ENCODE data around the gene CD300LF. TPM values are rescaled to one million over a fixed set of nuclear protein-coding genes. Genes with fewer than 3 reads are reported as not detected.
A peak's percentile ranks its signal among the peaks of the same experiment; 100 is the strongest.

CD300LF gene
- total and polyA plus RNA-seq, 2 experiments from 2014 or later, result not detected

DNA sequence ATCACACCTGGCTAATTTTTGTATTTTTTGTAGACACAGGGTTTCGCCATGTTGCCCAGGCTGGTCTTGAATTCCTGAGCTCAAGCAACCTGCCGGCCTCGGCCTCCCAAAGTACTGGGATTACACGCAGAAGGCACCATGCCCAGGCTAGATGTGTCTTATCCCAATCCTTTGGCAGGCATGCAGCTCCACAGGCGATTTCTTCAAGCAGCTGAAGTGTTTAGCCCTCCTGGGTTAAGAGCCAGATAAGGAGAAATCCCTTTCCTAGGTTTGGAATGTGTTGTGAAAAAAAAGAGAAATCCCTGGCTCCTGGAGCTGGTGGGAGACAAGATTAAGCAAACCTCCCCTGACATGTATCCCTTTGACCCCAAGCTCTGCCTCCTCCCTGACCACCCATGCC is 33.7 kb upstream of the CD300LF start:
- Histone ChIP-seq H3K4me1 (ENCODE audit: low read depth) (peaks cover 39% of the 10 kb centered on the region), H3K36me3 (no peaks in the 10 kb centered on the region), H3K9me3 (ENCODE audit: low read depth) (no peaks in the 10 kb centered on the region), H3K4me3 (no peak overlapping the region), H3K27ac (peak overlapping the region; percentile 86), H3K27me3 (no peaks in the 10 kb centered on the region)
- DNase-seq (ENCODE audit: low read depth in 1 of 2, low spot score in 1 of 2), result peak; percentile 42 to 68
- TF ChIP-seq, protein P1, sequence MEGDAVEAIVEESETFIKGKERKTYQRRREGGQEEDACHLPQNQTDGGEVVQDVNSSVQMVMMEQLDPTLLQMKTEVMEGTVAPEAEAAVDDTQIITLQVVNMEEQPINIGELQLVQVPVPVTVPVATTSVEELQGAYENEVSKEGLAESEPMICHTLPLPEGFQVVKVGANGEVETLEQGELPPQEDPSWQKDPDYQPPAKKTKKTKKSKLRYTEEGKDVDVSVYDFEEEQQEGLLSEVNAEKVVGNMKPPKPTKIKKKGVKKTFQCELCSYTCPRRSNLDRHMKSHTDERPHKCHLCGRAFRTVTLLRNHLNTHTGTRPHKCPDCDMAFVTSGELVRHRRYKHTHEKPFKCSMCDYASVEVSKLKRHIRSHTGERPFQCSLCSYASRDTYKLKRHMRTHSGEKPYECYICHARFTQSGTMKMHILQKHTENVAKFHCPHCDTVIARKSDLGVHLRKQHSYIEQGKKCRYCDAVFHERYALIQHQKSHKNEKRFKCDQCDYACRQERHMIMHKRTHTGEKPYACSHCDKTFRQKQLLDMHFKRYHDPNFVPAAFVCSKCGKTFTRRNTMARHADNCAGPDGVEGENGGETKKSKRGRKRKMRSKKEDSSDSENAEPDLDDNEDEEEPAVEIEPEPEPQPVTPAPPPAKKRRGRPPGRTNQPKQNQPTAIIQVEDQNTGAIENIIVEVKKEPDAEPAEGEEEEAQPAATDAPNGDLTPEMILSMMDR (IDR thresholded peaks at IDR 0.05; ENCODE audit: low read depth, low read length), result no peak

DNA sequence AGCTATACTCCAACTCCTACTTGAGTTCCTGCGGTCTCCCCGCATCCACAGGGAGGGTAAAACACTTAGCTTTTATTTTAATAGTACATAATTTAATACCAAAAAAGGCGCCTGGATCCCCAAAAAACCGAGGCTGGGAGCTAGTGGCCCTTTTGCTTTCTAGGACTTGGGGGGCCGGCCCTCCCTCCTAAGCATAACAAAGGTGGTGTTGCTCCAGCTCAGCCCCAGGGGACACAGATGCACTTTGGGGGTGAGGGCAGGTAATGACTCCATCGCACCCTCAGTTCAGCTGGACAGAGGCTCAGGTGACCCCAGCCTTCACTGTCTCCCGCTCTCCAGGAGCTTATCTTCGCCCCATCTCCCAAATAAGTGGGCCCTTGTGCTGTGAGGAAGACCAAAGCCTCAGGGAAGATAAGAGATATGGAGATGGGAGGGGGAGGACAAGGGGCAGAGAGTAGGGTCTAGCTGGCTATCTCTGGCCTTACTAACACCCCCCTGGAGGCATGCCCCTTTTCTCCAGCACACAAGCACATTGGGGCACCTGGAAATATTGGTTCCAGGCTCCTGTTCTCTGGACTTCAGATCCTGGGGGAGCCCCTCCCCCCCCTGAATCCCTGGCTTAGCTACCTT is 32.9 kb upstream of the CD300LF start:
- no peaks in the 10 kb centered on the region for H3K9me3 ChIP-seq (ENCODE audit: low read depth)
- DNase-seq (ENCODE audit: low read depth in 1 of 2, low spot score in 1 of 2), result no peak
- H3K27me3 ChIP-seq, result no peaks in the 10 kb centered on the region
- H3K4me3 ChIP-seq, result no peak overlapping the region
- peak overlapping the region; percentile 86 for H3K27ac ChIP-seq
- TF ChIP-seq, protein P1 (IDR thresholded peaks at IDR 0.05; ENCODE audit: low read depth, low read length), result no peak
- H3K36me3 ChIP-seq, result no peaks in the 10 kb centered on the region
- H3K4me1 ChIP-seq (ENCODE audit: low read depth), result peaks cover 39% of the 10 kb centered on the region

DNA sequence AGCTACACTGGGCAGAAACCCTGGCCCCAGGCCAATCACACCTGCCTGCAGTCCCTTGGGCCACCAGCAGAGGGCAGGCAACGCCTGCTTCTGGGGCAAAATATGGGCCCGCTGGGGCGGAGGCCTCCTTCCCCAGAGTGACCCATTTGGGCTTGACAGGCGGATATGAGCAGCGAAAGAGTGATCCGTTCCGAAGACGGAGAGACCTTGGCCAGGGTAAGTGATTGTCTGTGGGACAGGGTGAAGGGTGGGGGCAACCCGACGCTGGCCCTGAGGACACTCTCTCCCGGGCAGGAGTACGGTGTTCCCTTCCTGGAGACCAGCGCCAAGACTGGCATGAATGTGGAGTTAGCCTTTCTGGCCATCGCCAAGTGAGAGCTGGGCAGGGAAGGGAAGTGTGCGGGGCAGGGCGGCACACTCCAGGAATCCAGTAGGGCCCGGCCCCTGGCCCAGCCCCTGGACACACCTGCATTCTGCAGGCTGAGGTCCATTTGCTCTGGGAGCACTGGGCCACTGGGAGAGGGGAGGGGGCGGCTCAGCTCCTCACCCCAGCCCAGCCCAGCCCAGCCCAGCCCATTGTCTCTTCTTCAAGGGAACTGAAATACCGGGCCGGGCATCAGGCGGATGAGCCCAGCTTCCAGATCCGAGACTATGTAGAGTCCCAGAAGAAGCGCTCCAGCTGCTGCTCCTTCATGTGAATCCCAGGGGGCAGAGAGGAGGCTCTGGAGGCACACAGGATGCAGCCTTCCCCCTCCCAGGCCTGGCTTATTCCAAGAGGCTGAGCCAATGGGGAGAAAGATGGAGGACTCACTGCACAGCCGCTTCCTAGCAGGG is 32.2 kb upstream of the CD300LF start:
- Histone ChIP-seq H3K4me1 (ENCODE audit: low read depth) (peaks cover 34% of the 10 kb centered on the region), H3K4me3 (no peak overlapping the region), H3K9me3 (ENCODE audit: low read depth) (no peaks in the 10 kb centered on the region), H3K36me3 (no peaks in the 10 kb centered on the region), H3K27me3 (no peaks in the 10 kb centered on the region), H3K27ac (no peak overlapping the region)
- TF ChIP-seq, protein P1 (IDR thresholded peaks at IDR 0.05; ENCODE audit: low read depth, low read length), result peak; percentile 99
- peak; percentile 67 to 70 for DNase-seq (ENCODE audit: low read depth in 1 of 2, low spot score in 1 of 2)

DNA sequence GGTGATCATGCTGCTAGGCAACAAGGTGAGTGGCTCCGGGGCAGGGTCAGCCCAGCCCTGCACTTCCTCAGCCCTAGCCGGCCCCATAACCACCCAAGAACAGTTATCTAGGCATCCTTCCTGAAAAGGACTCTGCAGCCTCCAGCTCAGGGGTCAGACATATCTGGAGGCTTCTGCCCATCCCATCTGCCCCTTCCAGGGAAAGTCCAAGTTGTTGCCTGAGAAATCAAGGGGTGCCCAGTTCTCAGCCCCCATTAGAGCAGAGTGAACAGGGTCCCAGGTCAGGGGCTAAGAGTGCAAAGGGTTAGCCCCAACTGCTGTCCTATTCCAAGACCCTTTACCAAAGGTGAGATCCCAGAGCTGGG is 31.6 kb upstream of the CD300LF start:
- TF ChIP-seq, protein P1 (IDR thresholded peaks at IDR 0.05; ENCODE audit: low read depth, low read length), result no peak
- Histone ChIP-seq H3K4me3 (no peak overlapping the region), H3K27me3 (no peaks in the 10 kb centered on the region), H3K27ac (no peak overlapping the region), H3K9me3 (ENCODE audit: low read depth) (no peaks in the 10 kb centered on the region), H3K36me3 (no peaks in the 10 kb centered on the region), H3K4me1 (ENCODE audit: low read depth) (peaks cover 30% of the 10 kb centered on the region)
- DNase-seq (ENCODE audit: low read depth in 1 of 2, low spot score in 1 of 2), result no peak

DNA sequence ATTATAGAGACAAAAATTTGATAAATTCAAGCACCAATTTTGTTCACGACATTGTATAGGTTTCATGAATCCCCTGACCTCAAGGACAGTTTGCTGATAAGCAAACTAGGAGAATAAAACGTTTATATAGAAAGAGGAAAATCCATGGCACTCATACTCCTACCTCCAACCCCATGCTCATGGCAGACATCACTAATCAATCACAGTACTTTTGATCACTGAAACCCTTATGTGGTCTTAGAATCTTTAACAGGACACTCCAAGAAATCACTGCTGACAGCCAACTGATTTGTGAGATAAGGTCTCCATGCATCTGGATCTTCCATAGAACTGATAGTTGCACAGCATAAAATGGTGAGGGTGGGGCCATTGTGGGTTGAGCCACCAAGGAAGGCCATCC is 31.0 kb upstream of the CD300LF start:
- Histone ChIP-seq H3K27ac (no peak overlapping the region), H3K4me1 (ENCODE audit: low read depth) (peaks cover 30% of the 10 kb centered on the region), H3K27me3 (peaks cover 1% of the 10 kb centered on the region), H3K9me3 (ENCODE audit: low read depth) (no peaks in the 10 kb centered on the region), H3K36me3 (no peaks in the 10 kb centered on the region), H3K4me3 (no peak overlapping the region)
- DNase-seq (ENCODE audit: low read depth in 1 of 2, low spot score in 1 of 2), result no peak
- TF ChIP-seq, protein P1 (IDR thresholded peaks at IDR 0.05; ENCODE audit: low read depth, low read length), result no peak
